Heart right ventricle (tissue), 16 donors: Measurements from ENCODE around the gene MRPL23. TPM values are rescaled to one million over a fixed set of nuclear protein-coding genes. Genes with fewer than 3 reads are reported as not detected.

Experiments used
- ATAC-seq, 8 donors: fragments of 200-7000 bp; cut with Tn5 transposase; one replicate each; pipeline ENCODE4 v1.9.1; 2020; ENCODE audit warnings: mild to moderate bottlenecking in 8 of 8, moderate library complexity in 8 of 8, moderate number of reproducible peaks in 1 of 8
- DNase-seq, 2 donors: peaks; one replicate each; pipeline ENCODE4 v3.0.0-alpha.2; 2020
- H3K27ac ChIP-seq, 10 donors: fragments of 200-600 bp; sonication (generic) in 2 of 10; one replicate each; pipeline versions ENCODE4 v1.5.0 to v1.8.0; 2020 to 2022; ENCODE audit warnings: mild to moderate bottlenecking in 3 of 10
- H3K27me3 ChIP-seq, 7 donors: fragments of 200-600 bp; one replicate each; pipeline ENCODE4 v1.8.0; 2021 to 2022; ENCODE audit warnings: mild to moderate bottlenecking in 2 of 7
- H3K36me3 ChIP-seq, 9 donors: fragments of 200-600 bp; sonication (generic) in 1 of 9; one replicate each; pipeline versions ENCODE4 v1.5.0 to v1.8.0; 2020 to 2022; ENCODE audit warnings: mild to moderate bottlenecking in 2 of 9
- H3K4me1 ChIP-seq, 9 donors: fragments of 200-600 bp; sonication (generic) in 1 of 9; one replicate each; pipeline versions ENCODE4 v1.5.0 to v1.8.0; 2020 to 2022; ENCODE audit warnings: mild to moderate bottlenecking in 4 of 9
- H3K4me3 ChIP-seq, 10 donors: fragments of 200-600 bp; sonication (generic) in 2 of 10; one replicate each; pipeline versions ENCODE4 v1.5.0 to v1.8.0; 2020 to 2022; ENCODE audit warnings: mild to moderate bottlenecking in 7 of 10, moderate library complexity in 2 of 10
- H3K9me3 ChIP-seq, 11 donors: fragments of 200-600 bp in 10 of 11; sonication (generic) in 2 of 11; one replicate each; pipeline versions ENCODE4 v1.5.0 to v1.8.0; 2013 to 2022; ENCODE audit warnings: mild to moderate bottlenecking in 2 of 11, control low read depth in 1 of 11, moderate library complexity in 1 of 11
- CTCF ChIP-seq, 9 donors: fragments of 200-600 bp; sonication (generic) in 2 of 9; IDR thresholded peaks; one replicate each; pipeline versions ENCODE4 v1.5.0 to v1.8.0; 2021 to 2022; ENCODE audit warnings: antibody characterized with exemption in 9 of 9, mild to moderate bottlenecking in 5 of 9, moderate library complexity in 1 of 9
- WGBS, 2 donors: extraction: QIAGEN DNeasy Blood & Tissue Kit; methylation state at CpG; one replicate each; pipeline ENCODE4 v1.1.7; 2013; ENCODE audit warnings: inconsistent platforms in 1 of 2; 5-methylcytosine and 5-hydroxymethylcytosine counted together
- intact Hi-C, 10 donors: fragments of 100-400 bp; cut with DNase I; formaldehyde crosslinking; loops; one replicate each; pipeline versions ENCODE4 v1.11.1 to v1.14.2; 2022
- polyA plus RNA-seq, 2 donors: library from polyadenylated mRNA; stranded (reverse); fragments of 200-250 nt; gene quantifications; one replicate each; pipeline ENCODE4 v1.2.3, GENCODE V29; 2013
- total RNA-seq, 10 donors: library from RNA; stranded (reverse); fragmentation: NEBNext Ultra II Directional in 3 of 10; extraction: Animal tissue kit (Norgen Biotek cat#: 25700) in 3 of 10; gene quantifications; one replicate each; pipeline versions ENCODE4 v1.2.1 to v1.2.4, GENCODE V29; 2021 to 2023
- donor health status: Arrhythmogenic right ventricular cardiomyopathy.
- donor health status: ischemic (EF 13 %, LVEDD 7.1; RV severe dilation, severe dysfunction).
- donor health status: healthy with polysubstance abuse.
- donor health status: DM: no; HTN: yes; CAD: no.
- donor health status: DM: no; HTN: no; CAD: no.
- donor health status: ischemic (EF 25% LVEDD 6.9; RV normal size, moderate dysfunction).
- donor health status: ischemic (EF 25% LVEDD 5.7; RV mildly dilated, moderate dysfunction).
- donor health status: healthy.
- donor health status: DM: yes; HTN: yes; CAD: no.
- donor health status: Ischemic cardiomyopathy.
- donor health status: ischemic (EF 35%, LVEDD 5.7; RV mildly dilated, moderate dysfunction).
- donor health status: nonischemic (EF 11% LVEDD 7.7; RV severe dilation, severe dysfunction).
- donor health status: DM: yes; HTN: yes; CAD: no.
- donor health status: PGD.
- donor health status: ischemic (EF 29% LVEDD 5.4; RV normal size, mild dysfunction).
- donor health status: nonischemic (EF 23%, LVEDD 6.1; RV moderate dilation, normal function).

Gene MRPL23
- total and polyA plus RNA-seq, 12 donors, result 45.9 to 356 (median 80.7) TPM

- no peak overlapping the region for H3K4me3 ChIP-seq
- peak overlapping the region; percentile 21 to 88 (median 83) for H3K27ac ChIP-seq
- WGBS, 2 donors, result 47 to 52% methylated on average over 14 of the region's 14 CpGs
- intact Hi-C loops, result no loop called here
- no peak for TF ChIP-seq CTCF (IDR thresholded peaks at IDR 0.05)
- H3K4me1 ChIP-seq, result peaks cover 3 to 51% (median 36%) of the 10 kb centered on the region in 9 donors
- H3K9me3 ChIP-seq, result no peaks in the 10 kb centered on the region
- no peaks in the 10 kb centered on the region for H3K36me3 ChIP-seq
- H3K27me3 ChIP-seq, result no peaks in the 10 kb centered on the region
- DNase-seq (no peak), ATAC-seq (peak in 1 of 8 donors; percentile 4)
Observed at GRCh38 chr11:1906611-1907423, 40.3 kb upstream of the MRPL23 start.

GRCh38 chr11:1908618-1909017 lies 38.5 kb upstream of the MRPL23 start:
- peaks cover 3 to 60% (median 49%) of the 10 kb centered on the region in 9 donors for H3K4me1 ChIP-seq
- H3K36me3 ChIP-seq, result no peaks in the 10 kb centered on the region
- no peaks in the 10 kb centered on the region for H3K9me3 ChIP-seq
- ATAC-seq (peak in 7 of 8 donors; percentile 71 to 90 (median 79)), DNase-seq (peak in 1 of 2 donors; percentile 80)
- intact Hi-C loops, result loop anchor here in 1 of 10 donors (2.0 kb wide), 1 partner anchor 18 kb away; no protein-coding TSS in a partner anchor
- H3K27me3 ChIP-seq, result no peaks in the 10 kb centered on the region
- 28 to 30% methylated on average over 9 of the region's 9 CpGs for WGBS, 2 donors
- no peak for TF ChIP-seq CTCF (IDR thresholded peaks at IDR 0.05)
- peak overlapping the region in 1 of 10 donors; percentile 16 for H3K4me3 ChIP-seq
- H3K27ac ChIP-seq, result peak overlapping the region; percentile 64 to 88 (median 83)

- Histone ChIP-seq H3K27me3 (no peaks in the 10 kb centered on the region), H3K4me1 (peaks cover 3 to 60% (median 49%) of the 10 kb centered on the region in 9 donors), H3K4me3 (no peak overlapping the region), H3K36me3 (no peaks in the 10 kb centered on the region), H3K27ac (peak overlapping the region; percentile 64 to 88 (median 83)), H3K9me3 (no peaks in the 10 kb centered on the region)
- ATAC-seq, result no peak
- TF ChIP-seq CTCF (IDR thresholded peaks at IDR 0.05), result no peak
- intact Hi-C loops, result loop anchor here in 1 of 10 donors (2.0 kb wide), 1 partner anchor 17 kb away; no protein-coding TSS in a partner anchor
- WGBS, 2 donors, result 89 to 92% methylated on average over 7 of the region's 7 CpGs
- DNase-seq, result no peak
Observed at GRCh38 chr11:1909524-1909923, 37.6 kb upstream of the MRPL23 start.

- H3K27ac ChIP-seq, result peak overlapping the region in 8 of 10 donors; percentile 30 to 85 (median 64)
- no peaks in the 10 kb centered on the region for H3K9me3 ChIP-seq
- H3K27me3 ChIP-seq, result no peaks in the 10 kb centered on the region
- H3K36me3 ChIP-seq, result no peaks in the 10 kb centered on the region
- WGBS, 2 donors, result 65 to 70% methylated on average over 13 of the region's 13 CpGs
- intact Hi-C loops, result loop anchor here in 3 of 10 donors (1.0 to 2.0 kb wide), 4 partner anchors 18 to 27 kb away; no protein-coding TSS in a partner anchor
- peaks cover 10 to 56% (median 42%) of the 10 kb centered on the region in 9 donors for H3K4me1 ChIP-seq
- ATAC-seq (no peak), DNase-seq (no peak)
- H3K4me3 ChIP-seq, result no peak overlapping the region
- no peak for TF ChIP-seq CTCF (IDR thresholded peaks at IDR 0.05)
Observed at GRCh38 chr11:1912289-1912878, 34.7 kb upstream of the MRPL23 start.
